ENCODE results near the gene PHACTR1. TPM values are rescaled to one million over a fixed set of nuclear protein-coding genes. Genes with fewer than 3 reads are reported as not detected.

PHACTR1 gene
- polyA plus RNA-seq, 3 donors: 6.1 to 26.9 (median 7.6) TPM

- peaks cover 0 to 2% (median 0%) of the 10 kb centered on the region in 3 donors for H3K27me3 Mint-ChIP-seq (ENCODE audit: low read depth in 3 of 3)
- H3K27ac Mint-ChIP-seq: no peak overlapping the region
- Histone ChIP-seq H3K4me2 (replicated peaks; ENCODE audit: extremely low read depth, low read length, poor library complexity, severe bottlenecking) (no peak overlapping the region), H3K9ac (ENCODE audit: insufficient read depth, low read length, poor library complexity, severe bottlenecking) (no peak overlapping the region), H3K9me3 (replicated peaks in 1 of 2; ENCODE audit: control insufficient read depth in 1 of 2, insufficient read depth in 1 of 2, low read length in 2 of 2) (no peaks in the 10 kb centered on the region), H2AFZ (ENCODE audit: insufficient read depth, low read depth, low read length, poor library complexity, severe bottlenecking) (no peak overlapping the region), H3K27me3 (ENCODE audit: control insufficient read depth in 2 of 2, insufficient read depth in 2 of 2, low read length in 2 of 2) (no peaks in the 10 kb centered on the region), H4K20me1 (ENCODE audit: insufficient read depth, low read length) (no peaks in the 10 kb centered on the region), H3K36me3 (replicated peaks in 1 of 2; ENCODE audit: control insufficient read depth in 1 of 2, insufficient read depth in 2 of 2, low read length in 2 of 2) (no peaks in the 10 kb centered on the region), H3K4me3 (replicated peaks in 1 of 3; ENCODE audit: low read depth in 2 of 3, low read length in 3 of 3) (no peak overlapping the region), H3K79me2 (ENCODE audit: insufficient read depth, low read length) (no peaks in the 10 kb centered on the region), H3K27ac (ENCODE audit: low read depth in 1 of 2, low read length in 2 of 2) (no peak overlapping the region), H3K4me1 (ENCODE audit: control insufficient read depth in 1 of 2, insufficient read depth in 2 of 2, low read length in 2 of 2) (peaks cover 8 to 11% of the 10 kb centered on the region in 2 donors)
- H3K36me3 Mint-ChIP-seq: no peaks in the 10 kb centered on the region
- no peak overlapping the region for H3K4me3 Mint-ChIP-seq
- intact Hi-C loops (cut with micrococcal nuclease): no loop called here
- no peak for DNase-seq
- TF ChIP-seq, protein P1, sequence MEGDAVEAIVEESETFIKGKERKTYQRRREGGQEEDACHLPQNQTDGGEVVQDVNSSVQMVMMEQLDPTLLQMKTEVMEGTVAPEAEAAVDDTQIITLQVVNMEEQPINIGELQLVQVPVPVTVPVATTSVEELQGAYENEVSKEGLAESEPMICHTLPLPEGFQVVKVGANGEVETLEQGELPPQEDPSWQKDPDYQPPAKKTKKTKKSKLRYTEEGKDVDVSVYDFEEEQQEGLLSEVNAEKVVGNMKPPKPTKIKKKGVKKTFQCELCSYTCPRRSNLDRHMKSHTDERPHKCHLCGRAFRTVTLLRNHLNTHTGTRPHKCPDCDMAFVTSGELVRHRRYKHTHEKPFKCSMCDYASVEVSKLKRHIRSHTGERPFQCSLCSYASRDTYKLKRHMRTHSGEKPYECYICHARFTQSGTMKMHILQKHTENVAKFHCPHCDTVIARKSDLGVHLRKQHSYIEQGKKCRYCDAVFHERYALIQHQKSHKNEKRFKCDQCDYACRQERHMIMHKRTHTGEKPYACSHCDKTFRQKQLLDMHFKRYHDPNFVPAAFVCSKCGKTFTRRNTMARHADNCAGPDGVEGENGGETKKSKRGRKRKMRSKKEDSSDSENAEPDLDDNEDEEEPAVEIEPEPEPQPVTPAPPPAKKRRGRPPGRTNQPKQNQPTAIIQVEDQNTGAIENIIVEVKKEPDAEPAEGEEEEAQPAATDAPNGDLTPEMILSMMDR (IDR thresholded peaks at IDR 0.05): no peak
- H3K9me3 Mint-ChIP-seq: no peaks in the 10 kb centered on the region
- peaks cover 11% of the 10 kb centered on the region for H3K4me1 Mint-ChIP-seq
These were observed 386.6 kb downstream of the PHACTR1 start for GRCh38 chr6:13103169-13103568.

DNA sequence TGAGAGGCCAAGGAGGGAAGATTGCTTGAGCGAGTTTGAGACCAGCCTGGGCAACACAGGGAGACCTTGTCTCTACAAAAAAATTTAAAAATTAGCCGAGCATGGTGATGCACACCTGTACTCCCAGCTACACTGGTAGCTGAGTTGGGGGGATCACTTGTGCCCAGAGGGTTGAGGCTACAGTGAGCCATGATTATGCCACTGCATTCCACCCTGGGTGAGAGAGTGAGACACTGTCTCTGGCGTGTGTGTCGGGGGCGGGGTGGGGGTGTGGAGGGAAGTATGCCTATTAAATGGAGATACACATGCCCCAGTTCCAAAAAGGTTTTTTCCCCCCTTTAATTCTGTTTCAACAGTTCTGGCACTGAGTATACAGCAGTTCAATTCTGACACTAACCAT lies 388.6 kb downstream of the PHACTR1 start:
- Histone ChIP-seq H3K4me2 (replicated peaks; ENCODE audit: extremely low read depth, low read length, poor library complexity, severe bottlenecking) (no peak overlapping the region), H4K20me1 (ENCODE audit: insufficient read depth, low read length) (no peaks in the 10 kb centered on the region), H3K9ac (ENCODE audit: insufficient read depth, low read length, poor library complexity, severe bottlenecking) (no peak overlapping the region), H3K79me2 (ENCODE audit: insufficient read depth, low read length) (no peaks in the 10 kb centered on the region), H3K4me3 (replicated peaks in 1 of 3; ENCODE audit: low read depth in 2 of 3, low read length in 3 of 3) (no peak overlapping the region), H3K4me1 (ENCODE audit: control insufficient read depth in 1 of 2, insufficient read depth in 2 of 2, low read length in 2 of 2) (peaks cover 8 to 11% of the 10 kb centered on the region in 2 donors), H2AFZ (ENCODE audit: insufficient read depth, low read depth, low read length, poor library complexity, severe bottlenecking) (no peak overlapping the region), H3K36me3 (replicated peaks in 1 of 2; ENCODE audit: control insufficient read depth in 1 of 2, insufficient read depth in 2 of 2, low read length in 2 of 2) (no peaks in the 10 kb centered on the region), H3K27me3 (ENCODE audit: control insufficient read depth in 2 of 2, insufficient read depth in 2 of 2, low read length in 2 of 2) (no peaks in the 10 kb centered on the region), H3K27ac (ENCODE audit: low read depth in 1 of 2, low read length in 2 of 2) (no peak overlapping the region), H3K9me3 (replicated peaks in 1 of 2; ENCODE audit: control insufficient read depth in 1 of 2, insufficient read depth in 1 of 2, low read length in 2 of 2) (no peaks in the 10 kb centered on the region)
- TF ChIP-seq, protein P1 (IDR thresholded peaks at IDR 0.05): no peak
- H3K27me3 Mint-ChIP-seq (ENCODE audit: low read depth in 3 of 3): peaks cover 0 to 2% (median 0%) of the 10 kb centered on the region in 3 donors
- DNase-seq: no peak
- no peaks in the 10 kb centered on the region for H3K36me3 Mint-ChIP-seq
- H3K4me1 Mint-ChIP-seq: peaks cover 11% of the 10 kb centered on the region
- peaks cover 1 to 5% (median 2%) of the 10 kb centered on the region in 7 donors for H3K9me3 Mint-ChIP-seq
- intact Hi-C loops (cut with micrococcal nuclease): no loop called here
- H3K4me3 Mint-ChIP-seq: no peak overlapping the region
- WGBS (ENCODE audit: insufficient coverage): no CpG with 5 or more reads among the region's 5 CpGs
- no peak overlapping the region for H3K27ac Mint-ChIP-seq

Measured in CD14-positive monocyte (primary cell).